IMR-90 (cell line): ENCODE measurements around the gene JMJD1C. TPM values are rescaled to one million over a fixed set of nuclear protein-coding genes. Genes with fewer than 3 reads are reported as not detected.
A peak's percentile ranks its signal among the peaks of the same experiment; 100 is the strongest.

Source experiments
- ATAC-seq: fragments of 200-7000 bp; cut with Tn5 transposase; 2 replicates; pipeline ENCODE4 v1.9.1; 2020; ENCODE audit warnings: low read depth, mild to moderate bottlenecking, moderate library complexity
- BruUV-seq: library from RNA; stranded (reverse); fragments of 400-500 nt; replicated peaks from 2 replicates; lab custom pipeline; 2021; lab: Mats Ljungman, UMichigan
- CTCF ChIA-PET: fragments of 300-600 bp; formaldehyde crosslinking; extraction: SDS; loops from one replicate; lab custom pipeline; 2021; ENCODE audit warnings: antibody characterized with exemption; lab: Yijun Ruan, JAX
- POLR2A ChIA-PET: fragments of 300-600 bp; sonication (Branson Sonifier 250); formaldehyde crosslinking; loops from one replicate; lab custom pipeline; 2022; ENCODE audit warnings: antibody characterized with exemption; ENCODE audit not compliant: unreplicated experiment; lab: Charles Lee
- DNase-seq: peaks from one replicate; pipeline ENCODE4 v3.0.0; 2013
- H2AFZ ChIP-seq: replicated peaks from 2 replicates; pipeline ENCODE3; 2013; ENCODE audit warnings: low read length, mild to moderate bottlenecking; ENCODE audit not compliant: poor library complexity
- H2AK5ac ChIP-seq: 2 replicates; pipeline ENCODE4 v1.6.1; 2013; ENCODE audit warnings: low read depth, low read length, inconsistent platforms
- H2AK9ac ChIP-seq: replicated peaks from 2 replicates; pipeline ENCODE3; 2013; ENCODE audit warnings: mild to moderate bottlenecking, low read depth, low read length, moderate library complexity; ENCODE audit not compliant: poor library complexity
- H2BK120ac ChIP-seq: 2 replicates; pipeline ENCODE4 v1.6.1; 2013; ENCODE audit warnings: low read depth, low read length, inconsistent platforms
- H2BK15ac ChIP-seq: 3 replicates; pipeline ENCODE4 v1.6.1; 2013; ENCODE audit warnings: low read depth, low read length, inconsistent platforms
- H2BK20ac ChIP-seq: 2 replicates; pipeline ENCODE4 v1.6.1; 2013; ENCODE audit warnings: low read depth, mild to moderate bottlenecking, inconsistent platforms, low read length, moderate library complexity
- H2BK5ac ChIP-seq: 2 replicates; pipeline ENCODE4 v1.6.1; 2013; ENCODE audit warnings: mild to moderate bottlenecking, low read depth, low read length, inconsistent platforms; ENCODE audit not compliant: poor library complexity, severe bottlenecking
- H3K14ac ChIP-seq: replicated peaks from 2 replicates; pipeline ENCODE4 v1.6.1; 2013; ENCODE audit warnings: low read depth, low read length, inconsistent platforms
- H3K18ac ChIP-seq: 2 replicates; pipeline ENCODE4 v1.6.1; 2013; ENCODE audit warnings: low read depth, low read length, control low read depth
- H3K23ac ChIP-seq: 2 replicates; pipeline ENCODE4 v1.6.1; 2013; ENCODE audit warnings: low read depth, low read length, inconsistent platforms
- H3K27ac ChIP-seq: 2 replicates; pipeline ENCODE4 v1.5.1; 2013; ENCODE audit warnings: mild to moderate bottlenecking, control low read depth, low read length; ENCODE audit not compliant: insufficient read depth
- H3K27me3 ChIP-seq: 2 replicates; pipeline ENCODE4 v1.6.1; 2013; ENCODE audit warnings: low read length; ENCODE audit not compliant: control insufficient read depth, insufficient read depth
- H3K36me3 ChIP-seq: 2 replicates; pipeline ENCODE4 v1.6.1; 2013; ENCODE audit warnings: low read length, mixed read lengths; ENCODE audit not compliant: control insufficient read depth, insufficient read depth
- H3K4ac ChIP-seq: 2 replicates; pipeline ENCODE4 v1.6.1; 2013; ENCODE audit warnings: low read depth, low read length, inconsistent platforms
- H3K4me1 ChIP-seq: 2 replicates; pipeline ENCODE4 v1.6.1; 2013; ENCODE audit warnings: low read length, mixed read lengths; ENCODE audit not compliant: control insufficient read depth, insufficient read depth
- H3K4me2 ChIP-seq: 2 replicates; pipeline ENCODE4 v1.6.1; 2013; ENCODE audit warnings: low read depth, mild to moderate bottlenecking, control low read depth, low read length, moderate library complexity
- H3K4me3 ChIP-seq: 2 replicates; pipeline ENCODE4 v1.5.1; 2013; ENCODE audit warnings: low read depth, mild to moderate bottlenecking, control low read depth, low read length, moderate library complexity; ENCODE audit not compliant: insufficient read depth
- H3K56ac ChIP-seq: 2 replicates; pipeline ENCODE4 v1.6.1; 2013; ENCODE audit warnings: low read length, inconsistent platforms; ENCODE audit not compliant: insufficient read depth; ENCODE audit errors: extremely low read depth
- H3K79me1 ChIP-seq, 2 experiments: 2 replicates each; pipeline ENCODE4 v1.6.1; 2013; ENCODE audit warnings: low read length in 2 of 2, inconsistent platforms in 1 of 2, low read depth in 1 of 2
- H3K9ac ChIP-seq: 2 replicates; pipeline ENCODE4 v1.6.1; 2013; ENCODE audit warnings: low read depth, low read length, control low read depth
- H3K9me1 ChIP-seq: 2 replicates; pipeline ENCODE4 v1.6.1; 2013; ENCODE audit warnings: low read length, inconsistent platforms; ENCODE audit not compliant: insufficient read depth
- H3K9me3 ChIP-seq: 2 replicates; pipeline ENCODE4 v1.6.1; 2013; ENCODE audit warnings: low read length; ENCODE audit not compliant: control insufficient read depth, insufficient read depth
- H4K20me1 ChIP-seq: 2 replicates; pipeline ENCODE4 v1.6.1; 2013; ENCODE audit warnings: low read length, inconsistent platforms; ENCODE audit not compliant: insufficient read depth
- H4K5ac ChIP-seq: 2 replicates; pipeline ENCODE4 v1.6.1; 2013; ENCODE audit warnings: mild to moderate bottlenecking, low read depth, low read length, control low read depth
- H4K8ac ChIP-seq, 2 experiments: 2 replicates each; pipeline ENCODE4 v1.6.1; 2013; ENCODE audit warnings: low read depth in 2 of 2, low read length in 2 of 2, control low read depth in 1 of 2, inconsistent platforms in 1 of 2
- H4K91ac ChIP-seq: 2 replicates; pipeline ENCODE4 v1.6.1; 2013; ENCODE audit warnings: low read depth, low read length, inconsistent platforms; ENCODE audit not compliant: insufficient read depth
- BHLHE40 ChIP-seq: fragments of 150-350 bp; IDR thresholded peaks from 2 replicates; pipeline ENCODE4 v1.6.1; 2016; ENCODE audit warnings: mild to moderate bottlenecking, low read depth, low read length
- POLR2A ChIP-seq: IDR thresholded peaks from 2 replicates; pipeline ENCODE4 v1.6.1; 2012; ENCODE audit warnings: mild to moderate bottlenecking, low read depth, low read length
- WGBS, 2 experiments: methylation state at CpG; one replicate each; pipeline versions ENCODE4 v1.1.5 to v1.1.7; 2013; ENCODE audit warnings: missing lambda C conversion rate in 2 of 2; ENCODE audit not compliant: insufficient read length in 1 of 2; ENCODE audit errors: extremely low coverage in 2 of 2; 5-methylcytosine and 5-hydroxymethylcytosine counted together
- dilution Hi-C: fragments of 300-500 bp; cut with HindIII; formaldehyde crosslinking; loops from one replicate; pipeline ENCODE4 v1.14.3; 2018; ENCODE audit warnings: low sequenced_read_pairs; ENCODE audit not compliant: unreplicated experiment
- in situ Hi-C: fragments of 300-500 bp; cut with MboI; formaldehyde crosslinking; loops from 3 replicates; pipeline ENCODE4 v1.14.3; 2019; ENCODE audit warnings: low sequenced_read_pairs, inconsistent platforms, mixed read lengths
- intact Hi-C: fragments of 100-400 bp; cut with micrococcal nuclease; formaldehyde crosslinking; loops from 2 replicates; pipeline ENCODE4 v1.10.0; 2022
- polyA plus RNA-seq, 3 experiments: library from polyadenylated mRNA; depleted of rRNA; stranded (reverse); fragments of >200 nt; gene quantifications; 2 replicates each; pipeline ENCODE4 v1.2.3, GENCODE V29; 2012; ENCODE audit warnings: low replicate concordance in 1 of 3
- total RNA-seq: library from RNA; depleted of rRNA; stranded (reverse); fragments of >200 nt; gene quantifications from 2 replicates; pipeline ENCODE4 v1.2.3, GENCODE V29; 2012

The JMJD1C gene
- total and polyA plus RNA-seq, 2 of the 4 experiments (the other 2 are of a cell fraction): 15.6 to 96.8 TPM

DNA sequence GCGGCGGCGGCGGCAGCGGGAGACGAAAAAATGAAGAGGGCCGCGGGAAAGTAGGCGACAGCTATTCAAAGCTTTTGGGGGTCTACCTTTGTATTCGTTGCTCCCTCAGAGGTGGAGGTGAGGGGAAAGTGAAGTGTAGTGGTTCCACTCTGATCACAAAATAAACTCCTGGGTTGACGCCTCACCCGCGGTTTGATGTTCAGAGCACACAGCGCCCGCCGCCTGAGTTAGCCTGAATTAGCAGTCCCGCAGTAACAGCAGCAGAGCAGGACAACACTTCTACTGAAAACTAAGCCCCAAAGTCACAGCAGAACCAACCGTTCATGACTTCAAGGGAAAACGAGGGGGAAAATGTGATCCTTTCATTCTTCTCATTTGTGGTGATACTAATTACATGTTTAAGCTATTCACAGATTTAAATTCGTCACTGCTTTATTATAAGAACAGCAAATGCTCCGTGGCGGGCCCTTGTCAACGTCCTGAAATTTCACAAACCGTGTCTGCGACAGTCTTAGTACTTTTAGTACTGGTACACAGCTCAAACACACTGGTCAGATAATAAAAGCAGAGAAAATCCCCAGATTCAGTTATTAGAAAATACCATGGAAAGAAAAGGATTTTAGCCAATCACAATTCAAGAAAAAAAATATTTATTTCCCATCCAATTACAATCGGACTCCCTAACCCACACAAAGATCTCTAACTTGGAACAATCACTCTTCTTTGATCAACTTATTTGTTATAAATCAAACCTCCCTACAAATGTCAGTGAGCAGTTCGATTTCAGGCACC, 563 bp upstream of the JMJD1C start:
- Histone ChIP-seq H3K36me3 (no peaks in the 10 kb centered on the region; the same call in 1 of the 2 replicates), H2BK15ac (no peak overlapping the region), H3K14ac (peak overlapping the region; percentile 79), H2AK9ac (peak overlapping the region; percentile 97), H3K9me3 (no peaks in the 10 kb centered on the region), H3K27me3 (no peaks in the 10 kb centered on the region), H2BK20ac (no peak overlapping the region), H4K8ac (peak overlapping the region in 1 of 2 experiments; percentile 58; a peak in 2 of 4 replicates), H3K56ac (peak overlapping the region; percentile 69; the same call in 1 of the 2 replicates), H3K23ac (peak overlapping the region; percentile 83), H3K27ac (peak overlapping the region; percentile 90), H2AFZ (peak overlapping the region; percentile 99), H3K18ac (peak overlapping the region; percentile 66), H4K5ac (no peak overlapping the region; the same call in 1 of the 2 replicates), H3K4ac (peak overlapping the region; percentile 67; the same call in 1 of the 2 replicates), H3K9me1 (peaks cover 3% of the 10 kb centered on the region; the same call in 1 of the 2 replicates), H3K9ac (peak overlapping the region; percentile 79), H4K20me1 (peaks cover 24% of the 10 kb centered on the region), H3K4me2 (peak overlapping the region; percentile 93), H3K4me1 (peaks cover 4% of the 10 kb centered on the region; the same call in 1 of the 2 replicates), H3K4me3 (peak overlapping the region; percentile 90), H2BK120ac (peak overlapping the region; percentile 59; the same call in 1 of the 2 replicates), H4K91ac (no peak overlapping the region), H2BK5ac (peak overlapping the region; percentile 41), H2AK5ac (0 out of 2 replicates have a peak overlapping the region, but pooled peaks have one; percentile 9), H3K79me1 (peaks cover 16 to 56% of the 10 kb centered on the region in 2 experiments; a peak in 3 of 4 replicates)
- dilution Hi-C loops (no loop called here), intact Hi-C loops (loop anchor here (5.0 kb wide), 2 partner anchors 249 to 251 kb away; no protein-coding TSS in a partner anchor), in situ Hi-C loops (loop anchor here (10.0 kb wide), 1 partner anchor 248 kb away; no protein-coding TSS in a partner anchor)
- WGBS, 2 experiments: no CpG with 5 or more reads among the region's 27 CpGs
- ATAC-seq: peak; percentile 51
- peak; percentile 55 for DNase-seq
- ChIA-PET POLR2A (no interaction called here), CTCF (interaction anchor here (0.7 kb wide), 2 partner anchors 24 to 172 kb away, joined by 3 read pairs; no protein-coding TSS in a partner anchor)
- TF ChIP-seq POLR2A (0 out of 2 replicates have a peak, but pooled peaks have one; percentile 65), BHLHE40 (no peak)
- BruUV-seq: no TSS peak
